ENCODE data around the gene ZSCAN25.

ZSCAN25 gene

GRCh38 chr7:99677013-99677647 is 60.4 kb downstream of the ZSCAN25 start:
- TF ChIP-seq POLR2A (IDR thresholded peaks at IDR 0.05; ENCODE audit: low read depth, low read length), result no peak
- no peak for DNase-seq (ENCODE audit: insufficient read length, low spot score)
- FAIRE-seq, result no peak

GRCh38 chr7:99677648-99678045 is 60.9 kb downstream of the ZSCAN25 start:
- no peak for FAIRE-seq
- no peak for TF ChIP-seq POLR2A (IDR thresholded peaks at IDR 0.05; ENCODE audit: low read depth, low read length)

GRCh38 chr7:99679032-99679399 is 62.3 kb downstream of the ZSCAN25 start:
- peak; percentile 57 for FAIRE-seq
- no peak for TF ChIP-seq POLR2A (IDR thresholded peaks at IDR 0.05; ENCODE audit: low read depth, low read length)
- DNase-seq (ENCODE audit: insufficient read length, low spot score), result peak; percentile 70

More at GRCh38 chr7:99677648-99678045, 60.9 kb downstream of the ZSCAN25 start:
- no peak for DNase-seq (ENCODE audit: insufficient read length, low spot score)

- no peak for FAIRE-seq
- TF ChIP-seq POLR2A (IDR thresholded peaks at IDR 0.05; ENCODE audit: low read depth, low read length), result peak; percentile 38; the same call in 1 of the 2 replicates
- DNase-seq (ENCODE audit: insufficient read length, low spot score), result peak; percentile 31
Measured at GRCh38 chr7:99679400-99680191, 62.9 kb downstream of the ZSCAN25 start, which contains the start of gene CYP3A5. Gene CYP3A5 (minus strand): TSS chr7:99679996. CDS start chr7:99679896, 100 bp downstream.

All from H54 (cell line).